NCI-H1092 treated with DMSO at 0.1 percent for 48 hours (cell line): ENCODE results near the gene PCDHB10.
"Not testable (repeated sequence)": the region's sequence is repeated elsewhere in the genome, so short reads cannot be mapped to it uniquely, and the experiment has no call there.

Experiments
- DNase-seq: peaks from one replicate; lab custom pipeline; 2025; lab: John Stamatoyannopoulos, UW

PCDHB10 gene

DNA sequence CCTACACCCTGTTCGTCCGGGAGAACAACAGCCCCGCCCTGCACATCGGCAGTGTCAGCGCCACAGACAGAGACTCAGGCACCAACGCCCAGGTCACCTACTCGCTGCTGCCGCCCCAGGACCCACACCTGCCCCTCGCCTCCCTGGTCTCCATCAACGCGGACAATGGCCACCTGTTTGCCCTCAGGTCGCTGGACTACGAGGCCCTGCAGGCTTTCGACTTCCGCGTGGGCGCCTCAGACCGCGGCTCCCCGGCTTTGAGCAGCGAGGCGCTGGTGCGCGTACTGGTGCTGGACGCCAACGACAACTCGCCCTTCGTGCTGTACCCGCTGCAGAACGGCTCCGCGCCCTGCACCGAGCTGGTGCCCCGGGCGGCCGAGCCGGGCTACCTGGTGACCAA is 3.5 kb upstream of the PCDHB10 start:
- DNase-seq = not testable (repeated sequence)

DNA sequence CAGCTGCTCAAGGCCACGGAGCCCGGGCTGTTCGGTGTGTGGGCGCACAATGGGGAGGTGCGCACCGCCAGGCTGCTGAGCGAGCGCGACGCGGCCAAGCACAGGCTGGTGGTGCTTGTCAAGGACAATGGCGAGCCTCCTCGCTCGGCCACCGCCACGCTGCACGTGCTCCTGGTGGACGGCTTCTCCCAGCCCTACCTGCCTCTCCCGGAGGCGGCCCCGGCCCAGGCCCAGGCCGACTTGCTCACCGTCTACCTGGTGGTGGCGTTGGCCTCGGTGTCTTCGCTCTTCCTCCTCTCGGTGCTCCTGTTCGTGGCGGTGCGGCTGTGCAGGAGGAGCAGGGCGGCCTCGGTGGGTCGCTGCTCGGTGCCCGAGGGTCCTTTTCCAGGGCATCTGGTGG is 3.0 kb upstream of the PCDHB10 start:
- DNase-seq = not testable (repeated sequence)

DNA sequence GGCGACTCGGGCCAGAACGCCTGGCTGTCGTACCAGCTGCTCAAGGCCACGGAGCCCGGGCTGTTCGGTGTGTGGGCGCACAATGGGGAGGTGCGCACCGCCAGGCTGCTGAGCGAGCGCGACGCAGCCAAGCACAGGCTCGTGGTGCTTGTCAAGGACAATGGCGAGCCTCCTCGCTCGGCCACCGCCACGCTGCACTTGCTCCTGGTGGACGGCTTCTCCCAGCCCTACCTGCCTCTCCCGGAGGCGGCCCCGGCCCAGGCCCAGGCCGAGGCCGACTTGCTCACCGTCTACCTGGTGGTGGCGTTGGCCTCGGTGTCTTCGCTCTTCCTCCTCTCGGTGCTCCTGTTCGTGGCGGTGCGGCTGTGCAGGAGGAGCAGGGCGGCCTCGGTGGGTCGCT is 2.2 kb downstream of the PCDHB10 start:
- not testable (repeated sequence) for DNase-seq

DNA sequence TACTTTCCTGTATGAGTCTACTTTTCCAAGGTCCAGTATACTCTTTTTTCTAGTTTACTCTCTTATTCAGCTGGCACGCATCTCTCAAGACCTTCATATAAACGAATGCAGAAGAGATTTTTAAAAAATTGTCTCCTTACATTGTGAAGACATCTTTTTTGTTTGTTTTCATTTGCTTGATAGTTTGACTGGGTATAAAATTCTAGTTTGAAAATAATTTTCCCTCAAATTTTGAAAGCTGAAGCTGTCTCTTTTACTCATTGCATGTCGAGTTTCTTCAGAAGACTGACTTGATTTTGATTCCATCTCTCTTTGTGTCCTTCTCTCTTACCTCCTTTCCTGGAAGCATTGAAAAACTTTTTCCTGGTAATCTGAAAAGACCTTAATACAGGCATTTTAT is 4.2 kb downstream of the PCDHB10 start:
- no peak for DNase-seq

DNA sequence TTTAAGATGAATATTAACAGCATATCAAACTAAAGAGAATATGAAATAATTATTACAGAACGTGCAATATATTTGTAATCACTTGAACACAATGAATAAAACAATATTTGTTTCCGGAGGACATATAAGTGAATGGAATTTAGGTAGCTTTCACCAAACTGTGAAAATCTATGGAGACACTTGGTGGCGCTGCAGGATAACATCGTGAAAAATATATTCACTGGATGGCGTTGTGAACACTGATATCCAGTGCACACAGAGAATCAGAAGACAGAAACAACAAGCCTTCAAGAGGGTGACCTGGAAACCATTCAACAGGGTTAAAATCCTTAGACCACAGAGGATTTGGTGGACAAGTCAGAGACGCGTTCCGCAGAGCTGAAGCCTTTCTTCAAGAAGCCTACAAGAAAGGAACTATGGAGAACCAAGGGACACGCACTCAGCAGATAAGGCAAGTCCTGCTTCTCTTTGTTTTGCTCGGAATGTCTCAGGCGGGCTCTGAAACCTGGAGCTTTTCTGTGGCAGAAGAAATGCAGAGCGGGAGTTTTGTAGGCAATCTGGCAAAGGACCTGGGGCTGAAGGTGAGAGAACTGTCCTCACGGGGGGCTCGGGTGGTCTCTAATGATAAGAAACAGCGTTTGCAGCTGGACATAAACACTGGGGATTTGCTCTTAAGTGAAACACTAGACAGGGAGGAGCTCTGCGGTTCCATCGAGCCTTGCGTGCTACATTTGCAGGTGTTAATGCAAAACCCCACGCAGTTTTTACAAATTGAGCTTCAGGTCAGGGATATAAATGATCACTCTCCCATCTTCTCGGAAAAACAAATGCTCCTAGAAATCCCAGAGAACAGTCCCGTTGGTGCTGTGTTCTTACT is 7.4 kb downstream of the PCDHB10 start, which contains the start of gene PCDHB11:
Gene PCDHB11 (plus strand): TSS at position 269 of the 877 bp plus-strand sequence. CDS start 148 bp downstream, at position 417.
- no peak for DNase-seq

DNA sequence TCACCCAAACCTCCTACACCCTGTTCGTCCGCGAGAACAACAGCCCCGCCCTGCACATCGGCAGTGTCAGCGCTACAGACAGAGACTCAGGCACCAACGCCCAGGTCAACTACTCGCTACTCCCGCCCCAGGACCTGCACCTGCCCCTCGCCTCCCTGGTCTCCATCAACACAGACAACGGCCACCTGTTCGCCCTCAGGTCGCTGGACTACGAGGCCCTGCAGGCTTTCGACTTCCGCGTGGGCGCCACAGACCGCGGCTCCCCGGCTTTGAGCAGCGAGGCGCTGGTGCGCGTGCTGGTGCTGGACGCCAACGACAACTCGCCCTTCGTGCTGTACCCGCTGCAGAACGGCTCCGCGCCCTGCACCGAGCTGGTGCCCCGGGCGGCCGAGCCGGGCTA is 9.0 kb downstream of the PCDHB10 start:
- DNase-seq = not testable (repeated sequence)

DNA sequence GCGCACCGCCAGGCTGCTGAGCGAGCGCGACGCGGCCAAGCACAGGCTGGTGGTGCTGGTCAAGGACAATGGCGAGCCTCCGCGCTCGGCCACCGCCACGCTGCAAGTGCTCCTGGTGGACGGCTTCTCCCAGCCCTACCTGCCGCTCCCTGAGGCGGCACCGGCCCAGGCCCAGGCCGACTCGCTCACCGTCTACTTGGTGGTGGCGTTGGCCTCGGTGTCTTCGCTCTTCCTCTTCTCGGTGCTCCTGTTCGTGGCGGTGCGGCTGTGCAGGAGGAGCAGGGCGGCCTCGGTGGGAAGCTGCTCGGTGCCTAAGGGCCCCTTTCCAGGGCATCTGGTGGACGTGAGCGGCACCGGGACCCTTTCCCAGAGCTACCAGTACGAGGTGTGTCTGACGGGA is 9.5 kb downstream of the PCDHB10 start:
- DNase-seq = not testable (repeated sequence)

DNA sequence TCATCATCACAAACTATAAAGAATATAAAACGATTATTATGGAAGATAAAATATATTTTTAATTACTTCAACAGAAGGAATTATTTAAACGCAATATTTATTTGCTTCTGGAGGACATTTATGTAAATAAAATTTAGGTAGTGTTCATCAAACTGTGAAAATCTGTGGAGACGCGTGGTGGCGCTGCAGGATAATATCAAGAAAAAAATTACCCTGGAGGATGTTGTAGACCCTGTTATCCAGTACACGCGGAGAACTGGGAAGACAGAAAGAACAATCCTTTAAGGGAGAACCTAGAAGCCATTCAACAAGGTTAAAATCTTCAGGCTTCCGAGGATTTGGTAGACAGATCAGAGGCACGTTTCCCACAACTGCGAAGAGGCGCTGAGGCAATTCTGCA is 16.3 kb downstream of the PCDHB10 start, which contains the start of gene PCDHB12:
Gene PCDHB12 (plus strand): TSS at position 242 of the 400 bp plus-strand sequence. CDS start 189 bp downstream, outside the sequence.
- no peak for DNase-seq

DNA sequence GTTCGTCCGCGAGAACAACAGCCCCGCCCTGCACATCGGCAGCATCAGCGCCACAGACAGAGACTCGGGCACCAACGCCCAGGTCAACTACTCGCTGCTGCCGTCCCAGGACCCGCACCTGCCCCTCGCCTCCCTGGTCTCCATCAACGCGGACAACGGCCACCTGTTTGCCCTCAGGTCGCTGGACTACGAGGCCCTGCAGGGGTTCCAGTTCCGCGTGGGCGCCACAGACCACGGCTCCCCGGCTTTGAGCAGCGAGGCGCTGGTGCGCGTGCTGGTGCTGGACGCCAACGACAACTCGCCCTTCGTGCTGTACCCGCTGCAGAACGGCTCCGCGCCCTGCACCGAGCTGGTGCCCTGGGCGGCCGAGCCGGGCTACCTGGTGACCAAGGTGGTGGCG is 18.1 kb downstream of the PCDHB10 start:
- DNase-seq = not testable (repeated sequence)

DNA sequence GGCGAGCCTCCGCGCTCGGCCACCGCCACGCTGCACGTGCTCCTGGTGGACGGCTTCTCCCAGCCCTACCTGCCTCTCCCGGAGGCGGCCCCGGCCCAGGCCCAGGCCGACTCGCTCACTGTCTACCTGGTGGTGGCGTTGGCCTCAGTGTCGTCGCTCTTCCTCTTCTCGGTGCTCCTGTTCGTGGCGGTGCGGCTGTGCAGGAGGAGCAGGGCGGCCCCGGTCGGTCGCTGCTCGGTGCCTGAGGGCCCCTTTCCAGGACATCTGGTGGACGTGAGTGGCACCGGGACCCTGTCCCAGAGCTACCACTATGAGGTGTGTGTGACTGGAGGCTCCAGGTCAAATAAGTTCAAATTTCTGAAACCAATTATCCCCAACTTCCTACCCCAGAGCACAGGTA is 18.7 kb downstream of the PCDHB10 start:
- not testable (repeated sequence) for DNase-seq

DNA sequence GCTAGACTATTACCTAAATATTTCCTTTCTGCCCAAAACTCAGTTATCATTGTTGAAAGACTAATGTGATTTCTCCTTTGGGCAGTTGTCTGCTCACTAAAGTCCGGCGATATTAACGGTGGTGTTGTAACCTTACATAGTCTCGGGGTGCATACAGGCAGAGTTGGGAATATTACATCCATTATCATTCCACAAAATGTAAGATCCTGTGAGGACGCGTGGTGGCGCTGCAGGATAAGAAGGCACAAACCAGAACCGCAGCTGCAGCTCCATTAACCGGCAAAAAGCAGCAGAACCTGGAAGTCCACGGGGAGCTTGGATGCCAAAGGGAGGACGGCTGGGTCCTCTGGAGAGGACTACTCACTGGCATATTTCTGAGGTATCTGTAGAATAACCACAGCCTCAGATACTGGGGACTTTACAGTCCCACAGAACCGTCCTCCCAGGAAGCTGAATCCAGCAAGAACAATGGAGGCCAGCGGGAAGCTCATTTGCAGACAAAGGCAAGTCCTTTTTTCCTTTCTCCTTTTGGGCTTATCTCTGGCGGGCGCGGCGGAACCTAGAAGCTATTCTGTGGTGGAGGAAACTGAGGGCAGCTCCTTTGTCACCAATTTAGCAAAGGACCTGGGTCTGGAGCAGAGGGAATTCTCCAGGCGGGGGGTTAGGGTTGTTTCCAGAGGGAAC is 21.6 kb downstream of the PCDHB10 start, which contains the start of gene PCDHB13:
Gene PCDHB13 (plus strand): TSS at position 264 of the 684 bp plus-strand sequence. CDS start 205 bp downstream, at position 469.
- peak; percentile 1 for DNase-seq

DNA sequence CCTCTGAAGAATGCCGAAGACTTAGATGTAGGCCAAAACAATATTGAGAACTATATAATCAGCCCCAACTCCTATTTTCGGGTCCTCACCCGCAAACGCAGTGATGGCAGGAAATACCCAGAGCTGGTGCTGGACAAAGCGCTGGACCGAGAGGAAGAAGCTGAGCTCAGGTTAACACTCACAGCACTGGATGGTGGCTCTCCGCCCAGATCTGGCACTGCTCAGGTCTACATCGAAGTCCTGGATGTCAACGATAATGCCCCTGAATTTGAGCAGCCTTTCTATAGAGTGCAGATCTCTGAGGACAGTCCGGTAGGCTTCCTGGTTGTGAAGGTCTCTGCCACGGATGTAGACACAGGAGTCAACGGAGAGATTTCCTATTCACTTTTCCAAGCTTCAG is 22.4 kb downstream of the PCDHB10 start:
- not testable (repeated sequence) for DNase-seq

DNA sequence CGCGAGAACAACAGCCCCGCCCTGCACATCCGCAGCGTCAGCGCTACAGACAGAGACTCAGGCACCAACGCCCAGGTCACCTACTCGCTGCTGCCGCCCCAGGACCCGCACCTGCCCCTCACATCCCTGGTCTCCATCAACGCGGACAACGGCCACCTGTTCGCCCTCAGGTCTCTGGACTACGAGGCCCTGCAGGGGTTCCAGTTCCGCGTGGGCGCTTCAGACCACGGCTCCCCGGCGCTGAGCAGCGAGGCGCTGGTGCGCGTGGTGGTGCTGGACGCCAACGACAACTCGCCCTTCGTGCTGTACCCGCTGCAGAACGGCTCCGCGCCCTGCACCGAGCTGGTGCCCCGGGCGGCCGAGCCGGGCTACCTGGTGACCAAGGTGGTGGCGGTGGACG is 23.4 kb downstream of the PCDHB10 start:
- not testable (repeated sequence) for DNase-seq

DNA sequence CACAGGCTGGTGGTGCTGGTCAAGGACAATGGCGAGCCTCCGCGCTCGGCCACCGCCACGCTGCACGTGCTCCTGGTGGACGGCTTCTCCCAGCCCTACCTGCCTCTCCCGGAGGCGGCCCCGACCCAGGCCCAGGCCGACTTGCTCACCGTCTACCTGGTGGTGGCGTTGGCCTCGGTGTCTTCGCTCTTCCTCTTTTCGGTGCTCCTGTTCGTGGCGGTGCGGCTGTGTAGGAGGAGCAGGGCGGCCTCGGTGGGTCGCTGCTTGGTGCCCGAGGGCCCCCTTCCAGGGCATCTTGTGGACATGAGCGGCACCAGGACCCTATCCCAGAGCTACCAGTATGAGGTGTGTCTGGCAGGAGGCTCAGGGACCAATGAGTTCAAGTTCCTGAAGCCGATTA is 23.9 kb downstream of the PCDHB10 start:
- not testable (repeated sequence) for DNase-seq

DNA sequence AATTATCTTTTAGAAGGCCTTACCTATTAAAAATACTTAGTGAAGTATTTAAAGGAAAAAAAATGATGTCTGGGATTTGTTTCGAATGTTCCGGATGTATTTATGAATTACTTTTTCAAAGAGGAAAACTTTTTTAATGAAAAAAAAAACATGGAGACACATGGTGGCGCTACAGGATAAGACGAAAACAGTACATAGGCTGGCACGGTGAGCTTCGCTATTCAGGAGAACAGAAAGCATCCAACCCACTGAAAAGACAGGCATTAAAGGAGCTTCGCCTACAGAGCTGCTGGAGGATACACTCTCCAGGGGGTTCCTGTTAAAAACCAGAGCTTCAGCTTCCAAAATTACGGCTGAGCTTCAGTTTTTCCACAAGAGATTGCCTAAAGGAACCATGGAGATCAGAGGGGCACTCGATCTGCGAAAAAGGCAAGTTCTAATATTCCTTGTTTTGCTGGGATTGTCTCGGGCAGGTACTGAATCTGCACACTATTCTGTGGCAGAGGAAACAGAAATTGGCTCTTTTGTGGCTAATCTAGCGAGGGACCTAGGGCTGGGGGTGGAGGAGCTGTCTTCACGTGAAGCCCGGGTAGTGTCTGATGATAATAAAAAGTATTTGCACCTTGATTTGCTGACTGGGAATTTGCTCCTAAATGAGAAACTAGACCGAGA is 31.1 kb downstream of the PCDHB10 start, which contains the start of gene PCDHB14:
Gene PCDHB14 (plus strand): TSS at position 232 of the 672 bp plus-strand sequence. CDS start 163 bp downstream, at position 395.
- DNase-seq = peak; percentile 40

DNA sequence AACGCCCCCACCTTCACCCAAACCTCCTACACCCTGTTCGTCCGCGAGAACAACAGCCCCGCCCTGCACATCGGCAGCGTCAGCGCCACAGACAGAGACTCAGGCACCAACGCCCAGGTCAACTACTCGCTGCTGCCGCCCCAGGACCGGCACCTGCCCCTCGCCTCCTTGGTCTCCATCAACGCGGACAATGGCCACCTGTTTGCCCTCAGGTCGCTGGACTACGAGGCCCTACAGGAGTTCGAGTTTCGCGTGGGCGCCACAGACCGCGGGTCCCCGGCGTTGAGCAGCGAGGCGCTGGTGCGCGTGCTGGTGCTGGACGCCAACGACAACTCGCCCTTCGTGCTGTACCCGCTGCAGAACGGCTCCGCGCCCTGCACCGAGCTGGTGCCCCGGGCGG is 32.7 kb downstream of the PCDHB10 start:
- DNase-seq = not testable (repeated sequence)

DNA sequence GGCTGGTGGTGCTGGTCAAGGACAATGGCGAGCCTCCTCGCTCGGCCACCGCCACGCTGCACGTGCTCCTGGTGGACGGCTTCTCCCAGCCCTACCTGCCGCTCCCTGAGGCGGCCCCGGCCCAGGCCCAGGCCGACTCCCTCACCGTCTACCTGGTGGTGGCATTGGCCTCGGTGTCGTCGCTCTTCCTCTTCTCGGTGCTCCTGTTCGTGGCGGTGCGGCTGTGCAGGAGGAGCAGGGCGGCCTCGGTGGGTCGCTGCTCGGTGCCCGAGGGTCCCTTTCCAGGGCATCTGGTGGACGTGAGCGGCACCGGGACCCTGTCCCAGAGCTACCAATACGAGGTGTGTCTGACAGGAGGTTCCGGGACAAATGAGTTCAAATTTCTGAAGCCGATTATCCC is 33.3 kb downstream of the PCDHB10 start:
- not testable (repeated sequence) for DNase-seq

DNA sequence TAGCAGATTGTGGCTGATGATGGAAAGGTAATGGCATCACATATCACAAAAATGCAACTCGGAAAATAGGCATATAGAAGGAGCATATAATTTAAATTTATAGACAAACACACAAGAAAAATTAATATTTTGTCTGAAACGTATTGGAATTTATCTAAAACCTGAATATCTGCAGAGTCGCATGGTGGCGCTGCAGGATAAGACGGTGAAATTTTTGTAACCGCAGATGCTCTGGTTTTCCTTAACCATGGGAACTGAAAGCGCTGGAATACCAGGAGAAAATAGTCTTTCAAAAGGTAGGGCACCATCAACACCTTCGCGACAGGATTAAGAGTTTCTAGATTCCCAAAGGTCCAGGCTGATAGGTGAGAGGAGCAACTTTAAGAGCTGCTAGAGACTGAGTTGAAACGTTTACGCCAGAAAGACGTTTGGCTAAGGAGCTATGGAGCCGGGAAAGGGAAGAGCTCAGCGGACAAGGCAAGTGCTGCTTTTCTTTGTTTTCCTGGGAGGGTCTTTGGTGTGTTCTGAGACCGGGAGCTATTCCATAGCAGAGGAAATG is 42.0 kb downstream of the PCDHB10 start:
- DNase-seq = no peak

DNA sequence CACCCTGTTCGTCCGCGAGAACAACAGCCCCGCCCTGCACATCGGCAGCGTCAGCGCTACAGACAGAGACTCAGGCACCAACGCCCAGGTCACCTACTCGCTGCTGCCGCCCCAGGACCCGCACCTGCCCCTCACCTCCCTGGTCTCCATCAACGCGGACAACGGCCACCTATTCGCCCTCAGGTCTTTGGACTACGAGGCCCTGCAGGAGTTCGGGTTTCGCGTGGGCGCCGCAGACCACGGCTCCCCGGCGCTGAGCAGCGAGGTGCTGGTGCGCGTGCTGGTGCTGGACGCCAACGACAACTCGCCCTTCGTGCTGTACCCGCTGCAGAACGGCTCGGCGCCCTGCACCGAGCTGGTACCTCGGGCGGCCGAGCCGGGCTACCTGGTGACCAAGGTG is 43.8 kb downstream of the PCDHB10 start:
- not testable (repeated sequence) for DNase-seq

DNA sequence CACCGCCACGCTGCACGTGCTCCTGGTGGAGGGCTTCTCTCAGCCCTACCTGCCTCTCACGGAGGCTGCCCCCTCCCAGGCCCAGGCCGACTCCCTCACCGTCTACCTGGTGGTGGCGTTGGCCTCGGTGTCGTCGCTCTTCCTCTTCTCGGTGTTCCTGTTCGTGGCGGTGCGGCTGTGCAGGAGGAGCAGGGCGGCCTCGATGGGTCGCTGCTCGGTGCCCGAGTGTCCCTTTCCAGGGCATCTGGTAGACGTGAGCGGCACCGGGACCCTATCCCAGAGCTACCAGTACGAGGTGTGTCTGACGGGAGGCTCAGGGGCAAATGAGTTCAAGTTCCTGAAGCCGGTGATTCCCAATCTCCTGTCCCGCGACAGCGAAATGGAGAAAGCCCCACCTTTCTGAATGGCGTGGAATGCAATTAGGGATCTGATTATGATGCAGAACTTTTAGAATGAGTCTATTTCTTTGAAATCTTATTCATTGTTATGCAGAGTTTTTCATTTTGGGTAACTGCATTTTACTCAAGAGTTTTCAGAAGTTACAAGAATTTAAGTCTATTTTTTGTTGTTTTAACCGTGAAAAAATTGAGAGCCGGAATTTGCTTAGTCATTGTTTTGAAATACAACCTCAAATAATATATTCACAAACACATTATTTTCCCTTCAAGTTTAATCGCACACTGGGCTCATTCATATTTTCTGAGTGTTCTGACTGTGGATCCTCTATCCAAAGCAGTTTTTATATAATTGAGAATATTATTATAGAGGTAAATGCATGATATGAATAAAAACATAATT is 44.6 kb downstream of the PCDHB10 start:
- no peak for DNase-seq

DNA sequence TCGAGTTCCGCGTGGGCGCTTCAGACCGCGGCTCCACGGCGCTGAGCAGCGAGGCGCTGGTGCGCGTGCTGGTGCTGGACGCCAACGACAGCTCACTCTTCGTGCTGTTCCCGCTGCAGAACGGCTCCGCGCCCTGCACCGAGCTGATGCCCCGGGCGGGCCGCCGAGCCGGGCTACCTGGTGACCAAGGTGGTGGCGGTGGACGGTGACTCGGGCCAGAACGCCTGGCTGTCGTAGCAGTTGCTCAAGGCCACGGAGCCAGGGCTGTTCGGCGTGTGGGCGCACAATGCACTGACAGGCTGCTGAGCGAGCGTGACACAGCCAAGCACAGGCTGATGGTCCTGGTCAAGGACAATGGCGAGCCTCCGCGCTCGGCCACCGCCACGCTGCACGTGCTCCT is 49.3 kb downstream of the PCDHB10 start:
- DNase-seq = no peak
